Measurements from ENCODE around the gene AP4E1.
"Not testable (repeated sequence)": the region's sequence is repeated elsewhere in the genome, so short reads cannot be mapped to it uniquely, and the experiment has no call there.

The AP4E1 gene

GRCh38 chr15:50890751-50891150 is 17.7 kb upstream of the AP4E1 start:
- peak; percentile 29 for DNase-seq

GRCh38 chr15:50891159-50891558 is 17.3 kb upstream of the AP4E1 start:
- no peak for DNase-seq

- no peak for DNase-seq
These were observed 14.5 kb upstream of the AP4E1 start for GRCh38 chr15:50893976-50894375.

- not testable (repeated sequence) for DNase-seq
These were observed 7.1 kb upstream of the AP4E1 start for GRCh38 chr15:50901390-50901789.

GRCh38 chr15:50904211-50904610 is 4.3 kb upstream of the AP4E1 start:
- no peak for DNase-seq

GRCh38 chr15:50905055-50905454 is 3.4 kb upstream of the AP4E1 start:
- DNase-seq: no peak

- DNase-seq: no peak
These were observed 1.4 kb upstream of the AP4E1 start for GRCh38 chr15:50906954-50907600.

GRCh38 chr15:50907601-50908208 is 778 bp upstream of the AP4E1 start:
- DNase-seq: no peak

GRCh38 chr15:50909010-50909317 is 481 bp downstream of the AP4E1 start:
- no peak for DNase-seq

GRCh38 chr15:50910426-50910795 is 1.9 kb downstream of the AP4E1 start:
- DNase-seq: peak; percentile 87

- DNase-seq: peak; percentile 70
These were observed 2.5 kb downstream of the AP4E1 start for GRCh38 chr15:50911001-50911400.

- peak; percentile 56 for DNase-seq
These were observed 3.1 kb downstream of the AP4E1 start for GRCh38 chr15:50911621-50912020.

- DNase-seq: no peak
These were observed 7.9 kb downstream of the AP4E1 start for GRCh38 chr15:50916400-50916799.

- DNase-seq: not testable (repeated sequence)
These were observed 10.9 kb downstream of the AP4E1 start for GRCh38 chr15:50919359-50919758.

GRCh38 chr15:50925281-50925680 is 16.8 kb downstream of the AP4E1 start:
- peak; percentile 62 for DNase-seq

GRCh38 chr15:50929062-50929461 is 20.6 kb downstream of the AP4E1 start:
- DNase-seq: no peak

GRCh38 chr15:50930792-50931191 is 22.3 kb downstream of the AP4E1 start:
- no peak for DNase-seq

GRCh38 chr15:50933341-50933740 is 24.9 kb downstream of the AP4E1 start:
- no peak for DNase-seq

- no peak for DNase-seq
These were observed 30.0 kb downstream of the AP4E1 start for GRCh38 chr15:50938525-50938924.

GRCh38 chr15:50939911-50940310 is 31.4 kb downstream of the AP4E1 start:
- peak; percentile 13 for DNase-seq

- DNase-seq: peak; percentile 28
These were observed 32.0 kb downstream of the AP4E1 start for GRCh38 chr15:50940506-50940905.

GRCh38 chr15:50943638-50944037 is 35.2 kb downstream of the AP4E1 start:
- peak; percentile 60 for DNase-seq

GRCh38 chr15:50944672-50945071 is 36.2 kb downstream of the AP4E1 start:
- peak; percentile 75 for DNase-seq

- DNase-seq: peak; percentile 28
These were observed 37.2 kb downstream of the AP4E1 start for GRCh38 chr15:50945725-50946124.

- DNase-seq: not testable (repeated sequence)
These were observed 42.3 kb downstream of the AP4E1 start for GRCh38 chr15:50950745-50951144.

All from fibroblast of upper back skin (primary cell).